GM19239 (cell line): ENCODE measurements around the gene CST3.
"Not testable (repeated sequence)": the region's sequence is repeated elsewhere in the genome, so short reads cannot be mapped to it uniquely, and the experiment has no call there.

Source experiments
- DNase-seq: peaks from one replicate; pipeline ENCODE4 v3.0.0; 2011; ENCODE audit warnings: low spot score; ENCODE audit not compliant: insufficient read length
- FAIRE-seq: peaks from 2 replicates; lab custom pipeline; 2011; peaks lifted over from hg19 to GRCh38; lab: Jason Lieb, UNC

The CST3 gene

GRCh38 chr20:23663180-23663579 is 25.4 kb upstream of the CST3 start:
- DNase-seq: no peak
- no peak for FAIRE-seq

GRCh38 chr20:23662276-23662870 is 24.6 kb upstream of the CST3 start:
- FAIRE-seq (no peak), DNase-seq (no peak)

DNA sequence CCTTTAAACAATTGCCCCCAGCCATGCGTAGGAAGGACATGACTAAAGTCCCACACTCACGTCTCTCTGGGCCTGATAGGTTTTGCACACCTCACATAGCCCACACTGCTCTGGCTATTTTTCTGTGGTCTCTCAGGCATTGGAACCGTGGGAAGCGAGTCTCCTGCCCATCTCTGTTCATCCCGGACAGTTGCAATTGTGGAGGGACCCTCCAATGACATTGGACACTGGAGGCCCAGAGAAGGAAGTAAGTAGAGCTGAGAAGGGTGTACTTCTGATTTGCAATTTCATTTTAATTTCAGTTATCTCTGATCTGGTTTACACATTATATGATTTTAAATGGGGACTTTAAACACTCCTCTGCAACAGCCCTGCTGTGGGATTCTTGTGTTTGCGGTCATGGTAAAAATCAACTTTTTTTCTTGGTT is 23.3 kb upstream of the CST3 start:
- no peak for DNase-seq
- FAIRE-seq: no peak

GRCh38 chr20:23659989-23660837 is 22.5 kb upstream of the CST3 start:
- DNase-seq: no peak
- FAIRE-seq: no peak

GRCh38 chr20:23659610-23659988 is 21.8 kb upstream of the CST3 start:
- not testable (repeated sequence) for FAIRE-seq, DNase-seq

DNA sequence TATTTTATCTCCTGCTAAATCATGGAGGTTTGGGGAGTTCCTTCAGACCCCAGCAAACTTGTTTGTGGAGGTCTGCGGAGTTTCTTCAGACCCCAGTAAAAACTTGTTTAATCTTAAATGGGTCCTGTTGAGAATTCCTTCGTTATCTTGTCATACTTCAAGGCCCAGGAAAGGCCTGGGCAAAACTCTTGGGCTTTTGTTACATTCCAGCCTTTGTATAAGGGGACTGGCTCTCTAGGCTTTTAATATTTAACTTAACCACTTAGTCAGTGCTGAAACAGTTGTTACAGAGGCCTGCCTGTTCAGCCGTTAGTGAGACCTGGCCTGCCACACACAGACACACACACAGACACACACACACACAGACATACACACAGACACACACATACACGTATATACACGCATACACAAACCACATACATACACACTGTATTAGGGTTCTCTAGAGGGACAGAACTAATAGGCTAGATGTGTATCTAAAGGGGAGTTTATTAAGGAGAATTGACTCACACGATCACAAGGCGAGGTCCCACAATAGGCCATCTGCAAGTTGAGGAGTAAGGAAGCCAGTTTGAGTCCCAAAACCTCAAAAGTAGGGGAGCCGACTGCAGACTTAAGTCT is 21.3 kb upstream of the CST3 start:
- FAIRE-seq (no peak), DNase-seq (no peak)

- FAIRE-seq (no peak), DNase-seq (no peak)
Measured at GRCh38 chr20:23658336-23658735, 20.6 kb upstream of the CST3 start.

GRCh38 chr20:23657202-23657601 is 19.4 kb upstream of the CST3 start:
- no peak for DNase-seq
- FAIRE-seq: no peak

DNA sequence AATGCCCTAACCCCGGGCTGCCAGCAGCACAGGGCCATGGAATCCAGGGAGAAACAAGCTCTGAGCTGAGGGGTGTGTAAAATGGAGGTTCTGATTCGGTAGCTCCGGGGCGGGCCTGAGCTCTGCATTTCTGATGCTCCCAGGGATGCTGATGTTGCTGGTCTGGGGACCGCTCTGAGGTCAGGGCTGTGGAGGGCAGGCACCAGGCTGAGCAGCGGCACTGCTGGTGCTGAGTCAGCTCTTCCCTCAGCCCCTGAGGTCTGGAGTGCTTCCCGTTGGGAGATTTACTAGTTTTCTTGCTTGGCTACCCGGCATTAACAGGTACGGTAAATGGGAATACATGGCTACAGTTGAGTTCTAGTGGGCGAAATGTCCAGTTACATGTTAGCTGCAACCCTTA is 18.6 kb upstream of the CST3 start:
- DNase-seq: no peak
- FAIRE-seq: no peak

DNA sequence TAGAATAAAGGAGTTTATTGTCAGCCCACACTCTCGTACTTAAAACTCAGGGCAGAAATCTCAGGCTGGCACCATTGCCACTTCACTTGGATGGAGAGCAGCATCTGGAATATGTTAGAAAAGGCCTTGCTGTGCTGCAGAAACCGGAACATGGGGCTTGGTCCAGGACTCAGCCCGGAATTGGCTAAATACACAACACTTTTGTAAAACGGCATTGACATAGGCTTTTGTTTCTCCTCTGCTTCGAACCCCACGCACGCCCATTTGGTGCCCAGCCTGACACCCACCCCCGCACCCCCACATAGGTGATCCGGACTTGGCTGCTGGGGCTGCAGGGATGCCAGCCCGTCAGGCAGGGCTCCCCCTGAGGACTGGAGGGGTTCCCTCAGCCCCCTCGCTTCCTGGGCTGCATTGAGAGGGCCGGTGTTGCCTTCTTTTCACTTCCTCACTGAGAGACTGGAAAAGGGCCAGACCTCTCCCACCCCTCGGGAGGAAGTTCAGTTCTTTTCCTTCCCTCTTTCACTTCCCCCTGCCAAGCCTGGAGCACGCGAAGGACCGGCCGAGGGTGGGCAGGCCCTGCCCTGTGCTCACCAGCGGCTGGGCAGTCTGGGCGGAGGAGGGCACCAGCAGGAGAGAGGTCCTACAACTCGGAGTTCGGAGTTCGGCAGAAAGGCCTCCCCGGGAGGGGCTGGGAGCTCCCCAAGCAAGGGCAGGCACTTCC is 17.9 kb upstream of the CST3 start:
- no peak for DNase-seq
- no peak for FAIRE-seq

DNA sequence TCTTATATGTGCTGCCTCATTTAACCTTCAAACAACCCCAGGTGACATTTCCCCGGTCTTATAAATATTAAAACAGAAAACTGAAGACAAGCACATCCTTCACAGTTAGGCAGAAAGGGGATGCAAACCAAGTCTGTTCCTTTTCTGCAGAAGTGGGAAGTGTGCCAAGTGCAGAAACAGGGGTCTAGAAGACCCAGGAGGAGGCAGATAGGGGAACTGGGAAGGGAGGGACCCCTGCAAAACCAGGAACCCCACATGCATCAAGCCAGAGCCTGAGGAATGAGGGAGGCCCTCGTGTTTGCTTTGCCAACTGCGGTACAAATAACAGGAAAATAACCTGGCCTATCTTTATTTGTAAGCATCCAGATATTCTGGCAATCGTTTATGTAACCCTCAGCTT is 17.0 kb upstream of the CST3 start:
- DNase-seq (no peak), FAIRE-seq (no peak)

DNA sequence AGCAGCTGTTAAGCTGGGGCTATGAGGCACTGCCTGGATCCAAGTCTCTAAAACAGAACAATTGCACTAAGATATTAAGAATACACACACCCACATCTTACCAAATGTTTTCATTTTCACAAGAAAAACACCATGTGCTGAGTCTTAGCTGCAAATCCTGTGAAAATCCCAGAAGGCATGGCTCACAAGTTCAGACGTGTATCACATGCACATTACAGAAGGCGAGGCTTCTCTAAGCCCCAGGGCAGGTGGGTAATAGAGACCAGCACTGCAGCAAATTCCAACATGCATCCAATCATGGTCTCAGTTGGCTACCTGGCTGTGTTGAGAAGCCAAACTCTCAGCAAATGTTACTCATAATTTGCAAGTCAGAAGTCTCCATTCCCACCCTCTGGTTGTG is 16.2 kb upstream of the CST3 start:
- DNase-seq (no peak), FAIRE-seq (no peak)

GRCh38 chr20:23653400-23653938 is 15.7 kb upstream of the CST3 start:
- FAIRE-seq (no peak), DNase-seq (no peak)

GRCh38 chr20:23652926-23653325 is 15.2 kb upstream of the CST3 start:
- no peak for DNase-seq
- no peak for FAIRE-seq

GRCh38 chr20:23652371-23652770 is 14.6 kb upstream of the CST3 start:
- DNase-seq: no peak

GRCh38 chr20:23651117-23651516 is 13.4 kb upstream of the CST3 start:
- no peak for FAIRE-seq
- no peak for DNase-seq

More at GRCh38 chr20:23652371-23652770, 14.6 kb upstream of the CST3 start:
- FAIRE-seq: no peak

- no peak for FAIRE-seq
Measured at GRCh38 chr20:23649830-23650417, 12.2 kb upstream of the CST3 start.

GRCh38 chr20:23649242-23649641 is 11.5 kb upstream of the CST3 start:
- no peak for FAIRE-seq
- DNase-seq: no peak

More at GRCh38 chr20:23649830-23650417, 12.2 kb upstream of the CST3 start:
- DNase-seq: no peak

- FAIRE-seq (no peak), DNase-seq (no peak)
Measured at GRCh38 chr20:23647346-23647745, 9.6 kb upstream of the CST3 start.
